Fibroblast of lung (primary cell): ENCODE results near the gene MACROD2. TPM values are rescaled to one million over a fixed set of nuclear protein-coding genes. Genes with fewer than 3 reads are reported as not detected.

ENCODE experiments used
- DNase-seq, 2 donors: peaks; one replicate each; pipeline versions ENCODE4 v3.0.0 to v3.0.0-alpha.2; 2010; ENCODE audit warnings: low read depth in 2 of 2
- H2AFZ ChIP-seq: 2 replicates; pipeline ENCODE4 v1.5.1; 2012; ENCODE audit warnings: low read length, control low read depth, inconsistent platforms
- H3K27ac ChIP-seq: 2 replicates; pipeline ENCODE4 v1.5.1; 2011; ENCODE audit warnings: low read length, control low read depth; ENCODE audit not compliant: insufficient read depth
- H3K27me3 ChIP-seq: 2 replicates; pipeline ENCODE4 v1.5.1; 2011; ENCODE audit warnings: mild to moderate bottlenecking, low read length; ENCODE audit not compliant: control insufficient read depth, insufficient read depth
- H3K36me3 ChIP-seq: 2 replicates; pipeline ENCODE4 v1.5.1; 2011; ENCODE audit warnings: low read length; ENCODE audit not compliant: control insufficient read depth, insufficient read depth
- H3K4me1 ChIP-seq: 2 replicates; pipeline ENCODE4 v1.5.1; 2011; ENCODE audit warnings: low read length; ENCODE audit not compliant: control insufficient read depth, insufficient read depth; ENCODE audit errors: extremely low read depth
- H3K4me2 ChIP-seq: 2 replicates; pipeline ENCODE4 v1.5.1; 2011; ENCODE audit warnings: low read length, control low read depth; ENCODE audit not compliant: insufficient read depth; ENCODE audit errors: extremely low read depth
- H3K4me3 ChIP-seq, 4 experiments: fragments of 200-600 bp in 1 of 4; sonication (generic) in 1 of 4; replicated peaks in 1 of 4; 2 replicates each; pipeline ENCODE4 v1.5.1; 2011 to 2016; ENCODE audit warnings: low read length in 4 of 4, low read depth in 3 of 4, mild to moderate bottlenecking in 3 of 4, control low read depth in 2 of 4, inconsistent platforms in 1 of 4, mixed read lengths in 1 of 4; ENCODE audit not compliant: insufficient read depth in 1 of 4; ENCODE audit errors: control extremely low read depth in 1 of 4
- H3K79me2 ChIP-seq: 2 replicates; pipeline ENCODE4 v1.5.1; 2012; ENCODE audit warnings: mild to moderate bottlenecking, low read length, inconsistent platforms; ENCODE audit not compliant: control insufficient read depth, insufficient read depth
- H3K9ac ChIP-seq: 2 replicates; pipeline ENCODE4 v1.5.1; 2011; ENCODE audit warnings: mild to moderate bottlenecking, low read length, control low read depth; ENCODE audit not compliant: insufficient read depth
- H3K9me3 ChIP-seq: 2 replicates; pipeline ENCODE4 v1.5.1; 2012; ENCODE audit warnings: low read depth, low read length; ENCODE audit not compliant: control insufficient read depth, insufficient read depth
- H4K20me1 ChIP-seq: 2 replicates; pipeline ENCODE4 v1.5.1; 2011; ENCODE audit warnings: low read length; ENCODE audit not compliant: control insufficient read depth, insufficient read depth; ENCODE audit errors: extremely low read depth
- EZH2 ChIP-seq: IDR thresholded peaks from 2 replicates; pipeline ENCODE4 v1.5.1; 2012; ENCODE audit warnings: low read length, control low read depth, mild to moderate bottlenecking; ENCODE audit errors: missing control alignments
- polyA plus RNA-seq, 2 donors: library from polyadenylated mRNA; depleted of rRNA in 1 of 2; stranded (reverse) in 1 of 2; unstranded in 1 of 2; fragments of >200 nt; gene quantifications; 2 replicates each; pipeline ENCODE4 v1.2.1, GENCODE V29; 2011 to 2012; ENCODE audit warnings: missing spikeins in 1 of 2
- total RNA-seq: library from RNA; depleted of rRNA; stranded (reverse); fragments of >200 nt; gene quantifications from 2 replicates; pipeline ENCODE4 v1.2.1, GENCODE V29; 2014
- TF ChIP-seq, protein P1 (sequence below), 2 donors: IDR thresholded peaks in 1 of 2; conservative IDR thresholded peaks in 1 of 2; 1 replicate in 1 of 2; 2 replicates in 1 of 2; pipeline ENCODE4 v1.5.1; 2011 to 2012; ENCODE audit warnings: low read length in 2 of 2, control low read depth in 1 of 2, inconsistent platforms in 1 of 2, low read depth in 1 of 2, mild to moderate bottlenecking in 1 of 2

Gene MACROD2
- total and polyA plus RNA-seq, 2 donors (not counting 1 experiment from before 2014, with no cell fraction given): 0.54 to 1.7 TPM

DNA sequence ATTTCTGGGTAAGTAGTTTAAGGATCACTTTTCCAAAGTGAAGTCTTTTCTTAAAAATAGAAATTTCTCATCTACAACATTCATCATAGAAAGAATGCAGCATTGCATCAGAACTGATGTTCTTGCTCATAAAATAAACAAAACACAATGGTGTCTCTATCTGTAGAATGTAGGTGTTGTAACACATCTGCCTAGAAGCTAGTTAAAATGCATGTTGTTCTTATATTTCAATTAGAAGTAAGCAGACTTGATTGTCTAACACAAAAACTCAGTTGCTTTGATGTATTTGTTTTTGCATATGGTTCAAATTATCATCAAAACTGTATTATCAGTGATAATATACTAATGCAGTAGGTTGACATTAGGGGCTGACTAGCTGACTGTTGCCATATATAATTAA is 996.8 kb downstream of the MACROD2 start:
- Histone ChIP-seq H2AFZ (no peak overlapping the region), H3K9me3 (no peaks in the 10 kb centered on the region), H3K27ac (no peak overlapping the region), H3K36me3 (no peaks in the 10 kb centered on the region), H3K79me2 (no peaks in the 10 kb centered on the region), H3K4me2 (no peak overlapping the region), H3K27me3 (no peaks in the 10 kb centered on the region), H3K4me1 (no peaks in the 10 kb centered on the region), H3K9ac (no peak overlapping the region), H3K4me3 (no peak overlapping the region), H4K20me1 (no peaks in the 10 kb centered on the region)
- peak; percentile 2 to 39 for DNase-seq
- TF ChIP-seq, protein P1, sequence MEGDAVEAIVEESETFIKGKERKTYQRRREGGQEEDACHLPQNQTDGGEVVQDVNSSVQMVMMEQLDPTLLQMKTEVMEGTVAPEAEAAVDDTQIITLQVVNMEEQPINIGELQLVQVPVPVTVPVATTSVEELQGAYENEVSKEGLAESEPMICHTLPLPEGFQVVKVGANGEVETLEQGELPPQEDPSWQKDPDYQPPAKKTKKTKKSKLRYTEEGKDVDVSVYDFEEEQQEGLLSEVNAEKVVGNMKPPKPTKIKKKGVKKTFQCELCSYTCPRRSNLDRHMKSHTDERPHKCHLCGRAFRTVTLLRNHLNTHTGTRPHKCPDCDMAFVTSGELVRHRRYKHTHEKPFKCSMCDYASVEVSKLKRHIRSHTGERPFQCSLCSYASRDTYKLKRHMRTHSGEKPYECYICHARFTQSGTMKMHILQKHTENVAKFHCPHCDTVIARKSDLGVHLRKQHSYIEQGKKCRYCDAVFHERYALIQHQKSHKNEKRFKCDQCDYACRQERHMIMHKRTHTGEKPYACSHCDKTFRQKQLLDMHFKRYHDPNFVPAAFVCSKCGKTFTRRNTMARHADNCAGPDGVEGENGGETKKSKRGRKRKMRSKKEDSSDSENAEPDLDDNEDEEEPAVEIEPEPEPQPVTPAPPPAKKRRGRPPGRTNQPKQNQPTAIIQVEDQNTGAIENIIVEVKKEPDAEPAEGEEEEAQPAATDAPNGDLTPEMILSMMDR (conservative IDR thresholded peaks at IDR 0.05 in 1 of 2, IDR thresholded peaks at IDR 0.05 in 1 of 2; ENCODE audit: low read depth in 1 of 2, low read length in 2 of 2): no peak

DNA sequence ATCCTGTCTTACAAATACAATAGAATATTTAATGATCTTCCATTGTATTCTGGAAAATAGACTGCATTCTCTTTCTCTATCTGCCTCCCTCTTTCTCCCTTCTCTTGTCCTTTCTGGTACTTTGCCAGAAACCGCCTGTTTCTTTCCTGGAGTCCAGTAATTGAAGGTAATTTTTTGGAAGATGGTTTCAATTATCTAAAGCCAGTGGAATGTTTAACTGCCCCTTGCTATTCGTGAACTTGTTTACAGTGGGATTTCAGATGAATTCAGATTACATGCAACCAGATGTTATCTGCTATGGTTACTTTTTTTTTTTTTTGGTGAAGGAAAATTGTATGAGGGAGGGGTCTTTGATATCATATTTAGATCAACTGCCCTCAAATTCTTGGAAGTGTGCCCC is 997.6 kb downstream of the MACROD2 start:
- no peak overlapping the region for H3K27ac ChIP-seq
- DNase-seq: peak in 1 of 2 donors; percentile 40
- no peaks in the 10 kb centered on the region for H3K27me3 ChIP-seq
- no peaks in the 10 kb centered on the region for H3K79me2 ChIP-seq
- TF ChIP-seq EZH2: no peak
- TF ChIP-seq, protein P1 (conservative IDR thresholded peaks at IDR 0.05 in 1 of 2, IDR thresholded peaks at IDR 0.05 in 1 of 2; ENCODE audit: low read depth in 1 of 2, low read length in 2 of 2): no peak
- no peak overlapping the region for H3K4me2 ChIP-seq
- no peaks in the 10 kb centered on the region for H3K36me3 ChIP-seq
- H3K4me1 ChIP-seq: no peaks in the 10 kb centered on the region
- H4K20me1 ChIP-seq: no peaks in the 10 kb centered on the region
- H3K4me3 ChIP-seq: no peak overlapping the region
- H3K9me3 ChIP-seq: no peaks in the 10 kb centered on the region
- no peak overlapping the region for H3K9ac ChIP-seq
- H2AFZ ChIP-seq: no peak overlapping the region

DNA sequence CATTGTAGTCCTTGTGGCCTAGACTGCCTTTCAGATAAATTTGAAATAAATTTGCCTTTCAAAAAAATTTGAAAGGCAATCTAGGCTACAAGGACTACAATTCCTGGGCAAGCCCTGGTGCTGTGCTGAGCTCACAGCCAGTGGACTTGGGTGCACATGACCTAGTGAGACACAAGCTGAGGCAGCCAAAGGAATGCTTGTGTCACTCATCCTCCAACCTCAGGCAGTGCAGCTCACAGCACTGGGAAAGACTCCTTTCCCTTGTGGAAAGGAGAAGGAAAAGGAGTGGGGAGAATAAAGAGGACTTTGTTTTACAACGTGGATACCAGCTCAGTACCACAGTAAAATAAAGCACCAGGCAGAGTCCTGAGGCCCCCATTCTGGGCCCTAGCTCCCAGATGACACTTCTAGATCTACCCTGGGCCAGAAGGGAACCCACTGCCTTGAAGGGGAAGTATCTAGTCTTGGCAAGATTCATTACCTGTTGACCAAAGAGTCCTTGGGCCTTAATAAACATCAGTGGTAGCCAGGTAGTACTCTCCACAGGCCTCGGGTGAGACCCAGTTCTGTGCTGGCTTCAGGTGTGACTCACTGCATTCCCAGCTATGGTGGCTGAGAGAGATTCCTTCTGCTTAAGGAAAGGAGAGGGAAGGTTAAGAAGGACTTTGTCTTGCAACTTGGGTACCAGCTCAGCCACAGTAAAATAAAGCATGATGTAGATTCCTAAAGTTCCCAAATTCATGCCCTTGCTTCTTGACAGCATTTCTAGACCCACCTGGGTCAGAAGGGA is 1001.8 kb downstream of the MACROD2 start:
- H3K36me3 ChIP-seq: no peaks in the 10 kb centered on the region
- H3K27ac ChIP-seq: no peak overlapping the region
- no peaks in the 10 kb centered on the region for H4K20me1 ChIP-seq
- no peaks in the 10 kb centered on the region for H3K4me1 ChIP-seq
- no peak overlapping the region for H3K4me2 ChIP-seq
- no peaks in the 10 kb centered on the region for H3K27me3 ChIP-seq
- H3K9me3 ChIP-seq: no peaks in the 10 kb centered on the region
- H3K9ac ChIP-seq: no peak overlapping the region
- TF ChIP-seq, protein P1 (conservative IDR thresholded peaks at IDR 0.05 in 1 of 2, IDR thresholded peaks at IDR 0.05 in 1 of 2; ENCODE audit: low read depth in 1 of 2, low read length in 2 of 2): no peak
- no peak for TF ChIP-seq EZH2
- H3K79me2 ChIP-seq: no peaks in the 10 kb centered on the region
- H2AFZ ChIP-seq: no peak overlapping the region
- DNase-seq: no peak
- H3K4me3 ChIP-seq: no peak overlapping the region
